ENCODE measurements around the gene BNIP3. TPM values are rescaled to one million over a fixed set of nuclear protein-coding genes. Genes with fewer than 3 reads are reported as not detected.
"Not testable (repeated sequence)": the region's sequence is repeated elsewhere in the genome, so short reads cannot be mapped to it uniquely, and the experiment has no call there.

Gene BNIP3
- total RNA-seq, 3 donors from 2014 or later, result 2.5 to 25.8 (median 5.6) TPM

GRCh38 chr10:131996466-131997365, 15.0 kb upstream of the BNIP3 start:
- Histone ChIP-seq H3K4me1 (ENCODE audit: low read depth) (peaks cover 4% of the 10 kb centered on the region), H3K9me3 (no peaks in the 10 kb centered on the region), H3K4me3 (no peak overlapping the region), H3K36me3 (ENCODE audit: low read depth) (no peaks in the 10 kb centered on the region)
- no peak for ATAC-seq
- intact Hi-C loops (cut with DNase I, micrococcal nuclease), result no loop called here
- TF ChIP-seq, protein P1, sequence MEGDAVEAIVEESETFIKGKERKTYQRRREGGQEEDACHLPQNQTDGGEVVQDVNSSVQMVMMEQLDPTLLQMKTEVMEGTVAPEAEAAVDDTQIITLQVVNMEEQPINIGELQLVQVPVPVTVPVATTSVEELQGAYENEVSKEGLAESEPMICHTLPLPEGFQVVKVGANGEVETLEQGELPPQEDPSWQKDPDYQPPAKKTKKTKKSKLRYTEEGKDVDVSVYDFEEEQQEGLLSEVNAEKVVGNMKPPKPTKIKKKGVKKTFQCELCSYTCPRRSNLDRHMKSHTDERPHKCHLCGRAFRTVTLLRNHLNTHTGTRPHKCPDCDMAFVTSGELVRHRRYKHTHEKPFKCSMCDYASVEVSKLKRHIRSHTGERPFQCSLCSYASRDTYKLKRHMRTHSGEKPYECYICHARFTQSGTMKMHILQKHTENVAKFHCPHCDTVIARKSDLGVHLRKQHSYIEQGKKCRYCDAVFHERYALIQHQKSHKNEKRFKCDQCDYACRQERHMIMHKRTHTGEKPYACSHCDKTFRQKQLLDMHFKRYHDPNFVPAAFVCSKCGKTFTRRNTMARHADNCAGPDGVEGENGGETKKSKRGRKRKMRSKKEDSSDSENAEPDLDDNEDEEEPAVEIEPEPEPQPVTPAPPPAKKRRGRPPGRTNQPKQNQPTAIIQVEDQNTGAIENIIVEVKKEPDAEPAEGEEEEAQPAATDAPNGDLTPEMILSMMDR (IDR thresholded peaks at IDR 0.05), result no peak
- DNase-seq, result no peak

GRCh38 chr10:131994435-131994834, 12.7 kb upstream of the BNIP3 start:
- Histone ChIP-seq H3K36me3 (ENCODE audit: low read depth) (no peaks in the 10 kb centered on the region), H3K4me1 (ENCODE audit: low read depth) (peaks cover 4% of the 10 kb centered on the region), H3K4me3 (no peak overlapping the region), H3K9me3 (no peaks in the 10 kb centered on the region)
- no peak for ATAC-seq
- intact Hi-C loops (cut with DNase I, micrococcal nuclease), result no loop called here
- no peak for DNase-seq
- TF ChIP-seq, protein P1 (IDR thresholded peaks at IDR 0.05), result no peak

GRCh38 chr10:131993275-131993674, 11.6 kb upstream of the BNIP3 start:
- no peak overlapping the region for H3K4me3 ChIP-seq
- DNase-seq (no peak), ATAC-seq (no peak)
- no peaks in the 10 kb centered on the region for H3K36me3 ChIP-seq (ENCODE audit: low read depth)
- no peaks in the 10 kb centered on the region for H3K9me3 ChIP-seq
- H3K4me1 ChIP-seq (ENCODE audit: low read depth), result peaks cover 2% of the 10 kb centered on the region
- intact Hi-C loops (cut with DNase I, micrococcal nuclease), result no loop called here
- TF ChIP-seq, protein P1 (IDR thresholded peaks at IDR 0.05), result no peak

DNA sequence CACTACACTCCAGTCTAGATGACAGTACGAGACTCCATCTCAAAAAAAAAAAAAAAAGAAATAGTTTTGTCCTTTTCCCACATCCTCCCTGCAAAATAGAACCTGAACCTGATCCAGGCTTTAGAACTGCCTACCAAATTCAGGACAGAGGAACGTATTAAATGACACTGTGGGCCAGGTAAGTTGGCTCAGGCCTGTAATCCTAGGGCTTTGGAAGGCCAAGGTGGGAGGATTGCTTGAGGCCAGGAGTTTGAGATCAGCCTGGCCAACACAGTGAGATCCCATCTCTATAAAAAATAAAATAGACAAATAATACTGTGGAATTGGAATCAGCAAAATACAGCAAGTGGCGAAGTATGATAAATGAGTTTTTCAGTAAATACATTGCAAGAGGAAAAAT, 10.0 kb upstream of the BNIP3 start:
- Histone ChIP-seq H3K36me3 (ENCODE audit: low read depth) (no peaks in the 10 kb centered on the region), H3K4me3 (no peak overlapping the region), H3K4me1 (ENCODE audit: low read depth) (no peaks in the 10 kb centered on the region), H3K9me3 (no peaks in the 10 kb centered on the region)
- intact Hi-C loops (cut with DNase I, micrococcal nuclease), result no loop called here
- ATAC-seq, result no peak
- no peak for DNase-seq
- TF ChIP-seq, protein P1 (IDR thresholded peaks at IDR 0.05), result no peak

GRCh38 chr10:131987786-131988185, 6.1 kb upstream of the BNIP3 start:
- DNase-seq; H3K4me1 ChIP-seq (ENCODE audit: low read depth); intact Hi-C loops (cut with DNase I, micrococcal nuclease); H3K9me3 ChIP-seq; H3K36me3 ChIP-seq (ENCODE audit: low read depth); H3K4me3 ChIP-seq; ATAC-seq: not testable (repeated sequence)

DNA sequence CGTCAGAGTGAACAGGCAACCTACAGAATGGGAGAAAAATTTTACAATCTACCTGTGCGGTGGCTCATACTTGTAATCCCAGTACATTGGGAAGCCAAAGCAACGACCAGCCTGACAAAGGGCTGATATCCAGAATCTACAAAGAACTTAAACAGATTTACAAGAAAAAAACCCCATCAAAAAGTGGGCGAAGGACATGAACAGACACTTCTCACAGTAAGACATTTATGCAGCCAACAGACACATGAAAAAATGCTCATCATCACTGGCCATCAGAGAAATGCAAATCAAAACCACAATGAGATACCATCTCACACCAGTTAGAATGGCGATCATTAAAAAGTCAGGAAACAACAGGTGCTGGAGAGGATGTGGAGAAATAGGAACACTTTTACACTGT, 5.6 kb upstream of the BNIP3 start:
- H3K9me3 ChIP-seq; H3K4me1 ChIP-seq (ENCODE audit: low read depth); H3K4me3 ChIP-seq; DNase-seq; H3K36me3 ChIP-seq (ENCODE audit: low read depth); intact Hi-C loops (cut with DNase I, micrococcal nuclease); ATAC-seq: not testable (repeated sequence)

- H3K4me1 ChIP-seq (ENCODE audit: low read depth); intact Hi-C loops (cut with DNase I, micrococcal nuclease); H3K4me3 ChIP-seq; DNase-seq; H3K36me3 ChIP-seq (ENCODE audit: low read depth); H3K9me3 ChIP-seq; ATAC-seq: not testable (repeated sequence)
These were observed 5.1 kb upstream of the BNIP3 start for GRCh38 chr10:131986851-131987250.
